Activated naive CD8-positive, alpha-beta T cell treated with anti-CD3 and anti-CD28 coated beads, Interleukin-2, amount 50 U/mL, for 24 hours (primary cell): Measurements from ENCODE around the gene ARHGAP42.

ENCODE experiments used
- ATAC-seq: fragments of 150-1000 bp; cut with Tn5 transposase; one replicate; pipeline ENCODE4 v1.10.0; 2021
- DNase-seq: peaks from one replicate; pipeline ENCODE4 v3.0.0; 2021
- H3K27ac Mint-ChIP-seq: one replicate; pipeline ENCODE4 v1.8.0; 2021; ENCODE audit warnings: mild to moderate bottlenecking, mixed read lengths
- H3K27me3 Mint-ChIP-seq: one replicate; pipeline ENCODE4 v1.8.0; 2021; ENCODE audit warnings: mixed read lengths
- H3K36me3 Mint-ChIP-seq: one replicate; pipeline ENCODE4 v1.8.0; 2021; ENCODE audit warnings: low read depth, mixed read lengths
- H3K4me1 Mint-ChIP-seq: one replicate; pipeline ENCODE4 v1.8.0; 2021; ENCODE audit warnings: mixed read lengths
- H3K4me3 Mint-ChIP-seq: one replicate; pipeline ENCODE4 v1.8.0; 2021; ENCODE audit warnings: mild to moderate bottlenecking, moderate library complexity, mixed read lengths
- H3K9me3 Mint-ChIP-seq: one replicate; pipeline ENCODE4 v1.8.0; 2021; ENCODE audit warnings: mixed read lengths

The ARHGAP42 gene

GRCh38 chr11:100753172-100753543, 66.1 kb downstream of the ARHGAP42 start:
- Mint-ChIP-seq H3K9me3 (peaks cover 10% of the 10 kb centered on the region), H3K4me3 (no peak overlapping the region), H3K4me1 (no peaks in the 10 kb centered on the region), H3K27me3 (no peaks in the 10 kb centered on the region), H3K27ac (no peak overlapping the region), H3K36me3 (peaks cover 2% of the 10 kb centered on the region)
- ATAC-seq (no peak), DNase-seq (no peak)

DNA sequence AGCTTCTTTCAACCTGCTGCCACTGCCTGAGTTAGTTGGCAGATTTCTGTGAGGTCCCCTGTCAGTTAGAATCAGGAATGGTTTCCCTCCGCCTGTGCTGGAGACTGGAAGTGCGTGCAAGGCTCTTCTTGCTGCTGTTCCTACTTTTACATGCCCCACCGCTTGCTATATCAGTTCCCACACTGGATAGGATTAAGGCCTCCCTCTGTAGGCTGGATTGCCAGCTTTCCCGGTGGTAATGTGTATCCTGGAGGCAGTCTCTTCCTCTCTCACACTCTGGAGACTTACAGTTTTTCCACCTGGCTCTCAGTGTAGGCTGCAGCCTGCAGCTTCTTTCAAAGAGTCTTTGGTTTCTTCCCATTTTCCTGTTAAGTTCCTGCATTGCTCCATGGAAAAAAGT, 66.5 kb downstream of the ARHGAP42 start:
- Mint-ChIP-seq H3K27ac (no peak overlapping the region), H3K27me3 (no peaks in the 10 kb centered on the region), H3K4me1 (no peaks in the 10 kb centered on the region), H3K4me3 (no peak overlapping the region), H3K9me3 (peaks cover 10% of the 10 kb centered on the region), H3K36me3 (peaks cover 2% of the 10 kb centered on the region)
- ATAC-seq (no peak), DNase-seq (no peak)

DNA sequence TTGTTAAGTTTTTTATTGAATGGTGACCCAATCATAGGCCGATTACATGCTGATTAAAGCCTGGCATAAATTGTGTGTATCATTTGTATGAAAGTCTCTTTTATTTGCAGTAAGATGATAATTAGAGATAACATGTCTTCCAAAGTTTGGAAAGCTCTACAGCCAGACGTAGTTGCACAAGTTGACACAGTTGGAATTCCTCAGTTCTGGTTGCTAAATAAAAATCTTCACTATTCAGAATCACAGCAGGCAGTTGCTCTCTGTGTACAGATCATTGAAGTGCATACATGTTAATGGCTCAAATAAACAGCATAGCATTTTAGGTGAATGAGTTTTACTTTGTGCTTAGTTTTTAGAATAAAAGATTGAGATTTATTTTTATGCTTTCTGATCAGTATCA, 69.5 kb downstream of the ARHGAP42 start:
- H3K4me3 Mint-ChIP-seq = no peak overlapping the region
- DNase-seq = no peak
- no peak overlapping the region for H3K27ac Mint-ChIP-seq
- no peaks in the 10 kb centered on the region for H3K9me3 Mint-ChIP-seq
- ATAC-seq = no peak
- H3K27me3 Mint-ChIP-seq = no peaks in the 10 kb centered on the region
- no peaks in the 10 kb centered on the region for H3K4me1 Mint-ChIP-seq
- no peaks in the 10 kb centered on the region for H3K36me3 Mint-ChIP-seq

DNA sequence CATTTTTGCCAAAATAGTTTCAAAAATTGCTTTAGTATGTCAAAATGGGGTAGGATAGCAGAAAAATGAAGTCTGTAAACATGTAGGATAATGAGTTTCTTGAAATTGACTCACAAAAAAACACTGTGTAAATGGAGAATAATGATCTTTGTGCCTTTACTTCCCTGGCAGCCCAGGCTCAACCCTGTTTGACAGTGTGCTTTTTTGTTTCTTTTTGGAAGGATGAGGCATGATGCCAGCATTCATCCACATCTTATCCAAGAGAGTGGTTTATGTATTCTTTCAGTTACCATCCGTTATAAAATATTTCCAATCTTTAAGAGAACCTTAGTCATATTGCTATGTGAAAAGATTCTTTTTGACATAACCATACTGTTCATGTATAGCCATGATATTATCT, 70.6 kb downstream of the ARHGAP42 start:
- DNase-seq (no peak), ATAC-seq (no peak)
- Mint-ChIP-seq H3K4me1 (no peaks in the 10 kb centered on the region), H3K27me3 (no peaks in the 10 kb centered on the region), H3K36me3 (no peaks in the 10 kb centered on the region), H3K9me3 (no peaks in the 10 kb centered on the region), H3K27ac (no peak overlapping the region), H3K4me3 (no peak overlapping the region)

- no peak overlapping the region for H3K27ac Mint-ChIP-seq
- no peaks in the 10 kb centered on the region for H3K27me3 Mint-ChIP-seq
Observed at GRCh38 chr11:100759106-100759505, 72.0 kb downstream of the ARHGAP42 start.

GRCh38 chr11:100759856-100760255, 72.8 kb downstream of the ARHGAP42 start:
- no peak for ATAC-seq
- Mint-ChIP-seq H3K36me3 (no peaks in the 10 kb centered on the region), H3K9me3 (peaks cover 4% of the 10 kb centered on the region), H3K4me1 (no peaks in the 10 kb centered on the region), H3K27ac (no peak overlapping the region), H3K4me3 (no peak overlapping the region), H3K27me3 (no peaks in the 10 kb centered on the region)
- DNase-seq = no peak

More at GRCh38 chr11:100759106-100759505, 72.0 kb downstream of the ARHGAP42 start:
- Mint-ChIP-seq H3K36me3 (no peaks in the 10 kb centered on the region), H3K9me3 (no peaks in the 10 kb centered on the region), H3K4me1 (no peaks in the 10 kb centered on the region), H3K4me3 (no peak overlapping the region)
- ATAC-seq (no peak), DNase-seq (no peak)

DNA sequence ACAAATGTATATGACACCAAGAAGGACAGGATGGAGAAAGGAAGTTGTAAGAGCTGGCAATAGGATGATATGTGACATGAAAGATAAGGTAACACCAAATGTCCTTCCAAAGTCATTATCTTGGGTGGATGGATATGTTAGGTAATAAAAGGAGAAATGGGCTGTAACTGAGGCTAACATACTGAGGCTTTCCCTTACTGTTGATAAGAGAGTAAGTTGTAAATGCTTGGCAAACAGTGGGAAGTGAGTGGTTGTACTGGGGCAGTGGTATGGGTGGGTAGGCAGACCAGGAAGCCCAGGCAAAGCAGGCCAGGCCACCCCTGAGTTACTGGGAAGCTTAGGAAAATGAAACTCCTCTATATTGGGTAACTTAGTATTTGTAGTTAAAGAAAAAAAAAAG, 73.7 kb downstream of the ARHGAP42 start:
- Mint-ChIP-seq H3K27me3 (no peaks in the 10 kb centered on the region), H3K4me3 (no peak overlapping the region), H3K4me1 (no peaks in the 10 kb centered on the region), H3K27ac (no peak overlapping the region), H3K36me3 (no peaks in the 10 kb centered on the region), H3K9me3 (peaks cover 8% of the 10 kb centered on the region)
- ATAC-seq = no peak
- DNase-seq = no peak

DNA sequence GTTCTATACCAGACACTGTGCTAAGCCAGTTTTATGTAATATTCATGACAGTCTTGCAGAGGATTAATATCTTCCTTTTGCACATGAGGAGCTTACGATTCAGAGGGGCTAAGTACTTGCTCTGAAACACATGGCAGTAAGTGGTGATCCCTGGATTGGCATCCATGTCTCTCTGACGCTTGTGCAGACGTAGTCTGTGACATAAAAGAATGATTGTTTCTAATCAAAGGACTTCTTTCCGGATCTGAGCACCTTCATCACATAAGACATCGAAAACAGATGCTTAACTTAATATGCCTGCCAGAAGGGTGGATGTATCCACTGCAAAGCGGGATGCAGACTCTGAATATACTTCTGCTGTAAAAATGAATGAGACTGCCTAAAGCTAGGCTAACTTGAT, 74.8 kb downstream of the ARHGAP42 start:
- Mint-ChIP-seq H3K27me3 (no peaks in the 10 kb centered on the region), H3K36me3 (no peaks in the 10 kb centered on the region), H3K4me3 (no peak overlapping the region), H3K27ac (no peak overlapping the region), H3K4me1 (no peaks in the 10 kb centered on the region), H3K9me3 (peaks cover 8% of the 10 kb centered on the region)
- ATAC-seq (no peak), DNase-seq (no peak)

DNA sequence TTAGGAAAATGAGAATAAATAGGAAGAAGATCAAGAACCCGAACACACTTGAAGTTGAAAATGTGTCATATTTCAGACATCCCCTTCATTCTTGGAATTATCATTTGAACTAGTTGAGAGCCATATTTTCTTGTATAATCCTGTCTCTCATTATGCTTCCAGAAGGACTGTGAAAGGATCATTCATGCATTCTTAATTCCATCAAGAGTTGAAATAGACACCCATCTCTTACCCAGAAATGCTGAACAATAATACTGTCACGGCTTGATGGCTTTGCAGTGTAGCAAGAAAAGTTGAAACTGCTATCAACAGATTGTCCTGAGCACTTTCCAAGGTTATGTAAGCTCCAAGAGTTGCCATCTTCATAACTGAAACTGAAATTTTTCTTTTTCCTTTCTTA, 79.7 kb downstream of the ARHGAP42 start:
- Mint-ChIP-seq H3K27ac (no peak overlapping the region), H3K27me3 (no peaks in the 10 kb centered on the region), H3K4me1 (no peaks in the 10 kb centered on the region), H3K9me3 (peaks cover 8% of the 10 kb centered on the region), H3K36me3 (no peaks in the 10 kb centered on the region), H3K4me3 (no peak overlapping the region)
- DNase-seq = no peak
- ATAC-seq = no peak

GRCh38 chr11:100769165-100769564, 82.1 kb downstream of the ARHGAP42 start:
- no peaks in the 10 kb centered on the region for H3K4me1 Mint-ChIP-seq
- H3K27me3 Mint-ChIP-seq = no peaks in the 10 kb centered on the region
- H3K36me3 Mint-ChIP-seq = no peaks in the 10 kb centered on the region
- H3K4me3 Mint-ChIP-seq = no peak overlapping the region
- ATAC-seq (no peak), DNase-seq (no peak)
- no peak overlapping the region for H3K27ac Mint-ChIP-seq
- peaks cover 8% of the 10 kb centered on the region for H3K9me3 Mint-ChIP-seq

DNA sequence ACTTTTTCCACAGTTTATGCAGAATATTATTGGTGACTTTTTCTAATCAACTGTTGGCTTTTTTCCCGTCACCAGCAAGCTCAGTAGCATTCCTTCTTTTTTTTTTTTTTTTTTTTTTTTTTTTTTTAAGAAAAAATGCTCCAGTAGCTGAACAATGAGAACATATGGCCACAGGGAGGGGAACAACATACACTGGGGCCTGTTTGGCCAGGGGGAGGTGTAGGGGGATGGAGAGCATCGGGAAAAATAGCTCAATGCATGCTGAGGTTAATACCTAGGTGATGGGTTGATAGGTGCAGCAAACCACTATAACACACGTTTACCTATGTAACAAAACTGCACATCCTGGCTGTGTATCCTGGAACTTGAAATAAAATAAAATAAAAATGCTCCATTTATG, 82.5 kb downstream of the ARHGAP42 start:
- no peaks in the 10 kb centered on the region for H3K4me1 Mint-ChIP-seq
- H3K27me3 Mint-ChIP-seq = no peaks in the 10 kb centered on the region
- no peaks in the 10 kb centered on the region for H3K36me3 Mint-ChIP-seq
- no peak overlapping the region for H3K4me3 Mint-ChIP-seq
- DNase-seq = no peak
- H3K9me3 Mint-ChIP-seq = peaks cover 5% of the 10 kb centered on the region
- no peak for ATAC-seq
- no peak overlapping the region for H3K27ac Mint-ChIP-seq

DNA sequence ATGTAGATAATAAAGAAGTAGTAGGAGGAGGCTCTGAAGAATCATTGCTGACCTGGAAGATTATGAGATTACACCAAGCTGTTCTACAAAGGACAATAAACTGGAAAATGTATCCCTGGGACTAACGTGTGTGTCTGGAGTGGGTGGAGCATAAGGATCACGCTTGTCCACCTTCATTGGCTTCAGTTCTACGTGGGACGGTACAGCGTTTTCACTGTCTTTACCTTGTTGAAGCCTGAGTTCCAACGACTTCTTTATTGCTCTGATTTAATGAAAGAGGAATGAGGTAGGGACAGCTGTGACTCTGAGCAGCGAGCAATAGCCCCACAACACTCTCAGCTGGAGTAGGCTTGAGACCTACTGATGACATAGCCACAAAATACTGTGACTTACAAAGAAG, 87.0 kb downstream of the ARHGAP42 start:
- no peaks in the 10 kb centered on the region for H3K9me3 Mint-ChIP-seq
- ATAC-seq = no peak
- DNase-seq = no peak
- no peaks in the 10 kb centered on the region for H3K27me3 Mint-ChIP-seq
- peaks cover 2% of the 10 kb centered on the region for H3K4me1 Mint-ChIP-seq
- no peaks in the 10 kb centered on the region for H3K36me3 Mint-ChIP-seq
- no peak overlapping the region for H3K27ac Mint-ChIP-seq
- no peak overlapping the region for H3K4me3 Mint-ChIP-seq

- no peak overlapping the region for H3K27ac Mint-ChIP-seq
- no peak for DNase-seq
- no peak for ATAC-seq
Observed at GRCh38 chr11:100774859-100775258, 87.8 kb downstream of the ARHGAP42 start.

DNA sequence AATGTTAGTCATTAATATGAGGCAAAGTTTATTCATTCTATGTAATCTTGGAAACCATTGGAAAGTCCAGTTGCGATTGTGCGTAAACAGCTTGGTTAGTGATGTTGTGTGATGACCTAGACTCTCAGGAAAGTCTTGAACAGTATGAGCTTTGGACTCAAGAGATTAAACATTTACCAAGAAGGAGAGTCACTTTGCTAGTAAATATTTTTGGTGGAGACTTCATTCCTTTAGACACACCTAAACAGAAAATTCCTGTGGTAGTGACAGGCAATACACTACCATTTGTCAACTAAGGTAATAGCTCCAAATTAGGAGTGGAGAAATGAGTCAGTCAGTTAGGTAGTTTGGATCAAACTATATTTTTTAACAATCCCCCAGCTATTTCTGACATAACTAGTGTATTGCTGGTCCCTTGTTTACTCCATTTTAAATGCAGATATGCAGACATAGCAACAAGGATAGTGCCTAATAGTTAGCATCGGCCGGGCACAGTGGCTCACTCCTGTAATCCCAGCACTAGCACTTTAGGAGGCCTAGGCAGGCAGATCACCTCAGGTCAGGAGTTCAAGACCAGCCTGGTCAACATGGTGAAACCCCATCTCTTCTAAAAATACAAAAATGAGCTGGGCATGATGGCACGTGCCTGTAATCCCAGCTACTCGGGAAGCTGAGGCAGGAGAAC, 89.3 kb downstream of the ARHGAP42 start:
- no peaks in the 10 kb centered on the region for H3K27me3 Mint-ChIP-seq
- no peak overlapping the region for H3K27ac Mint-ChIP-seq
- ATAC-seq (no peak), DNase-seq (no peak)
- peaks cover 2% of the 10 kb centered on the region for H3K4me1 Mint-ChIP-seq
- no peaks in the 10 kb centered on the region for H3K9me3 Mint-ChIP-seq
- no peaks in the 10 kb centered on the region for H3K36me3 Mint-ChIP-seq
- H3K4me3 Mint-ChIP-seq = no peak overlapping the region

More at GRCh38 chr11:100774859-100775258, 87.8 kb downstream of the ARHGAP42 start:
- Mint-ChIP-seq H3K4me1 (peaks cover 2% of the 10 kb centered on the region), H3K9me3 (no peaks in the 10 kb centered on the region), H3K27me3 (no peaks in the 10 kb centered on the region), H3K36me3 (no peaks in the 10 kb centered on the region), H3K4me3 (no peak overlapping the region)

DNA sequence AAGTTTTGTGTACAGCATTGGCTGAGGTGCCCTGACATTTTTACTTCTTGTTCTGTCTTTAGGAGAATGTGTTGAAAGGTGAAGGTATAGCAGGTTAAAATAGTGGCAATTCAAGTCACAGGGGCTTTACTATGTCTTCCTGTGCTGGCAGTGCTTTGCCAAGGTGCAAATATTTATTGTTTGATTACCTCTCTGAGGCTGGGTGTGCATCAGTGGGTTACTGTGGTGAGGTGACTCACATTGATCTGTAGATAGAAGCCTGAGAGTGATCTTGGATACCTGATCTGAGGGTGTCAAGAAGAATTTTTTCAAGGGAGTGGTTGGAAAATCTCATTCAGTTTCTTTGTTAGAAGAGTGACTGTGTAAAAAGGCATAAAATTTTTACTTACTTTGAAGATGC, 90.0 kb downstream of the ARHGAP42 start:
- Mint-ChIP-seq H3K36me3 (no peaks in the 10 kb centered on the region), H3K4me1 (peaks cover 2% of the 10 kb centered on the region), H3K9me3 (no peaks in the 10 kb centered on the region), H3K27ac (no peak overlapping the region), H3K4me3 (no peak overlapping the region), H3K27me3 (no peaks in the 10 kb centered on the region)
- DNase-seq (no peak), ATAC-seq (no peak)

- H3K4me1 Mint-ChIP-seq = peaks cover 2% of the 10 kb centered on the region
- DNase-seq = no peak
- H3K27me3 Mint-ChIP-seq = no peaks in the 10 kb centered on the region
- H3K36me3 Mint-ChIP-seq = no peaks in the 10 kb centered on the region
- no peaks in the 10 kb centered on the region for H3K9me3 Mint-ChIP-seq
- no peak for ATAC-seq
- no peak overlapping the region for H3K4me3 Mint-ChIP-seq
- no peak overlapping the region for H3K27ac Mint-ChIP-seq
Observed at GRCh38 chr11:100777736-100778135, 90.6 kb downstream of the ARHGAP42 start.
